ENCODE measurements around the gene EDRF1.

DNA sequence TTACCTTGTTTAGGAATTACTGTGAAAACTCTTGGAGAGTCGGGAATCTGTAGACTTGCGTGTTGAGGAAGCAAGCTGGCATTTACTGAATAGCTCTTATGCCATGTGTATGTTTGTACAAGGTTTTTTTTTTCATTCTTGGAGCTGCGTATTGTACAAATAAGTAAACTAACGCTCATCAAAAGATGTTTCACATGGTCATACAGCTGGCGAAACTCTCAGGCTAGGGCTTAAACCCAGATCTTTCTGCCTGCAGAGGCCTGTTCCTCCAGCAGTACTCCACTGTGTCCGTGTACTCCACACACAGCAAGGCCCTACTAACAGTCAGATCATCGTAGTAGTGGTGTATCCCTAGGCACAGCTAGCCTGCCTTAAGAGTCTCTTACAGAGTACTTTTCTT lies 7.4 kb downstream of the EDRF1 start:
- TF ChIP-seq, protein P1, sequence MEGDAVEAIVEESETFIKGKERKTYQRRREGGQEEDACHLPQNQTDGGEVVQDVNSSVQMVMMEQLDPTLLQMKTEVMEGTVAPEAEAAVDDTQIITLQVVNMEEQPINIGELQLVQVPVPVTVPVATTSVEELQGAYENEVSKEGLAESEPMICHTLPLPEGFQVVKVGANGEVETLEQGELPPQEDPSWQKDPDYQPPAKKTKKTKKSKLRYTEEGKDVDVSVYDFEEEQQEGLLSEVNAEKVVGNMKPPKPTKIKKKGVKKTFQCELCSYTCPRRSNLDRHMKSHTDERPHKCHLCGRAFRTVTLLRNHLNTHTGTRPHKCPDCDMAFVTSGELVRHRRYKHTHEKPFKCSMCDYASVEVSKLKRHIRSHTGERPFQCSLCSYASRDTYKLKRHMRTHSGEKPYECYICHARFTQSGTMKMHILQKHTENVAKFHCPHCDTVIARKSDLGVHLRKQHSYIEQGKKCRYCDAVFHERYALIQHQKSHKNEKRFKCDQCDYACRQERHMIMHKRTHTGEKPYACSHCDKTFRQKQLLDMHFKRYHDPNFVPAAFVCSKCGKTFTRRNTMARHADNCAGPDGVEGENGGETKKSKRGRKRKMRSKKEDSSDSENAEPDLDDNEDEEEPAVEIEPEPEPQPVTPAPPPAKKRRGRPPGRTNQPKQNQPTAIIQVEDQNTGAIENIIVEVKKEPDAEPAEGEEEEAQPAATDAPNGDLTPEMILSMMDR (IDR thresholded peaks at IDR 0.05; ENCODE audit: low read length), result no peak
- TF ChIP-seq EZH2 (IDR thresholded peaks at IDR 0.05; ENCODE audit: borderline replicate concordance, low read length), result no peak

Measured in OCI-LY1 (cell line).